GM13977 (cell line): Measurements from ENCODE around the gene CPEB3.
"Not testable (repeated sequence)": the region's sequence is repeated elsewhere in the genome, so short reads cannot be mapped to it uniquely, and the experiment has no call there.

Experiments
- DNase-seq: peaks from one replicate; pipeline ENCODE4 v3.0.0; 2012; ENCODE audit warnings: low spot score
- CTCF ChIP-seq: IDR thresholded peaks from 2 replicates; pipeline ENCODE4 v1.5.1; 2012; ENCODE audit warnings: mild to moderate bottlenecking, control low read depth; ENCODE audit not compliant: insufficient read depth; ENCODE audit errors: extremely low read depth, missing control alignments
- in situ Hi-C: fragments of 300-500 bp; cut with MboI; formaldehyde crosslinking; loops from one replicate; pipeline ENCODE4 v1.12.0; 2022; ENCODE audit warnings: low sequenced_read_pairs, low pct_unique_long_range_greater_than_20kb, mixed read lengths, inconsistent platforms; ENCODE audit not compliant: unreplicated experiment

Gene CPEB3

GRCh38 chr10:92047215-92047614, 243.7 kb downstream of the CPEB3 start:
- in situ Hi-C loops, result no loop called here
- TF ChIP-seq CTCF, result no peak
- DNase-seq, result no peak

GRCh38 chr10:92045641-92046106, 245.2 kb downstream of the CPEB3 start:
- TF ChIP-seq CTCF, result no peak
- in situ Hi-C loops, result no loop called here
- no peak for DNase-seq

GRCh38 chr10:92042541-92042940, 248.3 kb downstream of the CPEB3 start:
- no peak for DNase-seq
- no peak for TF ChIP-seq CTCF
- in situ Hi-C loops, result no loop called here

GRCh38 chr10:92038949-92039348, 251.9 kb downstream of the CPEB3 start:
- DNase-seq, result no peak
- no peak for TF ChIP-seq CTCF
- in situ Hi-C loops, result no loop called here

- in situ Hi-C loops, DNase-seq: not testable (repeated sequence)
Observed at GRCh38 chr10:92033070-92033469, 257.8 kb downstream of the CPEB3 start.

GRCh38 chr10:92031580-92031979, 259.3 kb downstream of the CPEB3 start:
- in situ Hi-C loops, result no loop called here
- no peak for DNase-seq
- no peak for TF ChIP-seq CTCF

GRCh38 chr10:92027141-92027540, 263.7 kb downstream of the CPEB3 start:
- TF ChIP-seq CTCF, result no peak
- no peak for DNase-seq
- in situ Hi-C loops, result no loop called here

GRCh38 chr10:92025340-92025739, 265.5 kb downstream of the CPEB3 start:
- DNase-seq, in situ Hi-C loops: not testable (repeated sequence)
